ENCODE measurements around the gene DOK7. TPM values are rescaled to one million over a fixed set of nuclear protein-coding genes. Genes with fewer than 3 reads are reported as not detected.

Gene DOK7
- total RNA-seq, 1 experiment from 2014 or later: 0.26 TPM

GRCh38 chr4:3530051-3530450, 66.9 kb downstream of the DOK7 start:
- H3T11ph ChIP-seq (ENCODE audit: low read length): no peak overlapping the region

More at GRCh38 chr4:3530051-3530450, 66.9 kb downstream of the DOK7 start:
- no peak overlapping the region for H3K9ac ChIP-seq (ENCODE audit: extremely low read depth, insufficient read length, low read length)
- WGBS (ENCODE audit: extremely low coverage, insufficient read length, low lambda C conversion rate): no CpG with 5 or more reads among the region's 16 CpGs
- TF ChIP-seq CTCF (conservative IDR thresholded peaks at IDR 0.05): no peak
- H4K8ac ChIP-seq (replicated peaks; ENCODE audit: insufficient read length, low read depth, low read length): no peak overlapping the region
- no peak overlapping the region for H2BK15ac ChIP-seq (ENCODE audit: low read depth, low read length)
- H3K9me3 ChIP-seq (ENCODE audit: control insufficient read depth, low read depth, low read length): no peaks in the 10 kb centered on the region
- H2AK5ac ChIP-seq (ENCODE audit: insufficient read length, low read length): no peak overlapping the region
- no peak overlapping the region for H2BK12ac ChIP-seq (ENCODE audit: insufficient read length, low read depth, low read length)
- no peaks in the 10 kb centered on the region; the same call in 1 of the 2 replicates for H3K27me3 ChIP-seq (ENCODE audit: insufficient read depth, low read length)
- peaks cover 4% of the 10 kb centered on the region; the same call in 1 of the 2 replicates for H3K79me2 ChIP-seq (ENCODE audit: insufficient read depth, low read length)
- Mint-ChIP-seq H3K27me3 (ENCODE audit: low read depth) (peaks cover 26% of the 10 kb centered on the region), H3K4me1 (peaks cover 13 to 40% of the 10 kb centered on the region in 2 experiments), H3K27ac (peak overlapping the region in 1 of 3 experiments; percentile 49; a peak in 1 of 7 replicates), H3K4me3 (no peak overlapping the region; a peak in 1 of 5 replicates), H3K9me3 (no peaks in the 10 kb centered on the region), H3K36me3 (ENCODE audit: insufficient read depth in 1 of 3, low read depth in 3 of 3) (peaks cover 8 to 30% (median 24%) of the 10 kb centered on the region in 3 experiments)
- peaks cover 13% of the 10 kb centered on the region for H3K23me2 ChIP-seq (ENCODE audit: insufficient read length, low read depth, low read length, poor library complexity, severe bottlenecking)
- no peak overlapping the region for H4K5ac ChIP-seq (ENCODE audit: insufficient read length, low read depth, low read length)
- no peak overlapping the region for H2BK20ac ChIP-seq (ENCODE audit: low read depth, low read length, poor library complexity, severe bottlenecking)
- no peak overlapping the region for H3K23ac ChIP-seq (ENCODE audit: insufficient read length, low read depth, low read length)
- H3K27ac ChIP-seq (ENCODE audit: insufficient read length, low read depth, low read length): no peak overlapping the region
- no peak overlapping the region for H3K18ac ChIP-seq (ENCODE audit: insufficient read length, low read depth, low read length)
- H2BK120ac ChIP-seq (ENCODE audit: low read depth, low read length, poor library complexity, severe bottlenecking): no peak overlapping the region
- no peak overlapping the region for H3K4me2 ChIP-seq (ENCODE audit: insufficient read depth, insufficient read length, low read length)
- H2AFZ ChIP-seq (ENCODE audit: low read length): no peak overlapping the region
- no peak overlapping the region for H2BK5ac ChIP-seq (ENCODE audit: insufficient read length, low read length)
- H3K4ac ChIP-seq (ENCODE audit: low read depth, low read length): no peak overlapping the region
- no peak overlapping the region for H4K91ac ChIP-seq (ENCODE audit: insufficient read length, low read depth, low read length)
- DNase-seq: no peak
- no peaks in the 10 kb centered on the region for H4K20me1 ChIP-seq (ENCODE audit: control insufficient read depth, insufficient read depth, insufficient read length)
- H3K79me1 ChIP-seq (ENCODE audit: insufficient read depth, low read depth, low read length, poor library complexity, severe bottlenecking): peaks cover 4% of the 10 kb centered on the region
- H3K14ac ChIP-seq (ENCODE audit: insufficient read depth, low read length): no peak overlapping the region
- H3K4me1 ChIP-seq (ENCODE audit: insufficient read depth, low read length): no peaks in the 10 kb centered on the region
- no peak overlapping the region for H3K56ac ChIP-seq (ENCODE audit: insufficient read length, low read depth, low read length)

All from H9 (cell line).